Measurements from ENCODE around the gene CCL20. TPM values are rescaled to one million over a fixed set of nuclear protein-coding genes. Genes with fewer than 3 reads are reported as not detected.

Gene CCL20
- total and polyA plus RNA-seq, 2 of the 13 experiments (the other 11 are each of a cell fraction or from before 2014, with no cell fraction given), result 223 to 903 TPM

- TF ChIP-seq GPBP1L1 (CRISPR knock-in tag; IDR thresholded peaks at IDR 0.05), result no peak
- TF ChIP-seq FOXA1 (IDR thresholded peaks at IDR 0.05), result no peak
- 0 out of 2 replicates have a peak, but pooled peaks have one; percentile 19 for TF ChIP-seq FOXA1 (CRISPR knock-in tag; IDR thresholded peaks at IDR 0.05)
Observed at GRCh38 chr2:227822416-227823003, 8.9 kb downstream of the CCL20 start (continued).

- no peaks in the 10 kb centered on the region for H3K79me2 ChIP-seq (ENCODE audit: insufficient read depth, low read length)
- intact Hi-C loops (cut with micrococcal nuclease; ENCODE audit: unreplicated experiment) (no loop called here), in situ Hi-C loops (cut with HindIII; ENCODE audit: extremely low pct_ligation_motif_present, low pct_unique_long_range_greater_than_20kb) (no loop called here)
- WGBS (ENCODE audit: low lambda C conversion rate), result 96% methylated on average over 2 of the region's 2 CpGs
- FAIRE-seq, result no peak
- H4K20me1 ChIP-seq (ENCODE audit: insufficient read depth, low read length), result no peaks in the 10 kb centered on the region
- no peak overlapping the region for H3K4me3 ChIP-seq (replicated peaks in 1 of 3; ENCODE audit: insufficient read depth in 1 of 3, low read depth in 2 of 3, low read length in 3 of 3)
- no peaks in the 10 kb centered on the region for H3K36me3 ChIP-seq (replicated peaks in 1 of 2; ENCODE audit: control insufficient read depth in 1 of 2, insufficient read depth in 2 of 2, low read length in 2 of 2)
- no peak overlapping the region for H3K27ac ChIP-seq (ENCODE audit: extremely low read length, insufficient read depth, low read length)
- CTCF ChIA-PET (ENCODE audit: low intra/inter-chr PET ratio, low total read pairs), result no interaction called here
- no peak overlapping the region for H2AFZ ChIP-seq (ENCODE audit: low read length)
- no peak overlapping the region for H3K4me2 ChIP-seq (ENCODE audit: low read depth, low read length)
- DNase-seq (ENCODE audit: low spot score), result no peak
- no peaks in the 10 kb centered on the region for H3K27me3 ChIP-seq (ENCODE audit: control insufficient read depth in 1 of 2, insufficient read depth in 2 of 2, low read length in 2 of 2)
- peaks cover 64% of the 10 kb centered on the region for H3K4me1 ChIP-seq (ENCODE audit: insufficient read depth, low read length)
- H3K9me3 ChIP-seq (ENCODE audit: low read length), result no peaks in the 10 kb centered on the region
- no peak for ATAC-seq
- no TSS peak for BruUV-seq (replicated peaks)
- no peak overlapping the region for H3K9ac ChIP-seq (ENCODE audit: insufficient read depth, low read depth, low read length)
- POLR2A ChIA-PET, result no interaction called here
- TF ChIP-seq PRDM4 (CRISPR knock-in tag; IDR thresholded peaks at IDR 0.05; ENCODE audit: borderline replicate concordance) (no peak), SRSF9 (IDR thresholded peaks at IDR 0.05; ENCODE audit: borderline replicate concordance, insufficient read depth, low read depth, low read length, poor library complexity, severe bottlenecking) (no peak), ZSCAN30 (CRISPR knock-in tag; IDR thresholded peaks at IDR 0.05) (no peak), XBP1 (CRISPR knock-in tag; IDR thresholded peaks at IDR 0.05) (no peak), GZF1 (CRISPR knock-in tag; IDR thresholded peaks at IDR 0.05) (no peak), MIER3 (CRISPR knock-in tag; IDR thresholded peaks at IDR 0.05; ENCODE audit: borderline replicate concordance) (no peak), ISL2 (CRISPR knock-in tag; IDR thresholded peaks at IDR 0.05) (no peak), PLSCR1 (CRISPR knock-in tag; IDR thresholded peaks at IDR 0.05; ENCODE audit: borderline replicate concordance) (no peak), MIER2 (CRISPR knock-in tag; IDR thresholded peaks at IDR 0.05) (no peak), CAMTA2 (CRISPR knock-in tag; IDR thresholded peaks at IDR 0.05; ENCODE audit: borderline replicate concordance) (no peak), ZNF574 (CRISPR knock-in tag; IDR thresholded peaks at IDR 0.05) (no peak), SRSF4 (IDR thresholded peaks at IDR 0.05; ENCODE audit: low read depth, low read length, poor library complexity, severe bottlenecking) (no peak), HOXD1 (CRISPR knock-in tag; IDR thresholded peaks at IDR 0.05) (no peak)
Observed at GRCh38 chr2:227823922-227824321, 10.3 kb downstream of the CCL20 start.
